Right renal pelvis (tissue), 4 donors: ENCODE data around the gene CYP24A1. TPM values are rescaled to one million over a fixed set of nuclear protein-coding genes. Genes with fewer than 3 reads are reported as not detected.

Experiments
- DNase-seq, 4 donors: peaks; one replicate each; pipeline ENCODE4 v3.0.0-alpha.2; 2013; ENCODE audit warnings: low read depth in 4 of 4, low spot score in 3 of 4, missing footprints in 1 of 4
- polyA plus RNA-seq, 4 donors: library from polyadenylated mRNA; unstranded; fragments of 120-200 nt; gene quantifications; one replicate each; pipeline ENCODE4 v1.2.1, GENCODE V29; 2013; ENCODE audit not compliant: insufficient read length in 4 of 4

The CYP24A1 gene
- polyA plus RNA-seq, 4 donors: 1.2 to 4.2 (median 2.8) TPM

DNA sequence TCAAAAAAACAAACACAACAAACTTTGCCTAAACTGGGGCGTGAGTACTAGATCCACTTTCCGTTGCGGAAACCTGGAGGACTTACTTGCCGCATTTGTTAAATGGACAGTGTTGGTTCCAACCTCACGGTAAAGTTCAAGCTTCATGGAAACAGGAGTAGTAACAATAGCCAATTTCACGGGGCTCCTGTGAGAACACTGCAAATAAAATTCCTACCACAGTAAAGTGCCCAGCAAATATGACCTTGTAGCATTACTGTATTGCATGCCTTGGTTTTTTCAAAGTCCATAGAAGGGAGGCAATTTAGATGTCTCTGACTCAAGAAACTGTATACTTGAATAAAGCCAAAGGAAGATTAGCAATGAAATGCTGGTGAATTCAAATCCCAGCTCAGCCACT is 3.6 kb upstream of the CYP24A1 start:
- no peak for DNase-seq

DNA sequence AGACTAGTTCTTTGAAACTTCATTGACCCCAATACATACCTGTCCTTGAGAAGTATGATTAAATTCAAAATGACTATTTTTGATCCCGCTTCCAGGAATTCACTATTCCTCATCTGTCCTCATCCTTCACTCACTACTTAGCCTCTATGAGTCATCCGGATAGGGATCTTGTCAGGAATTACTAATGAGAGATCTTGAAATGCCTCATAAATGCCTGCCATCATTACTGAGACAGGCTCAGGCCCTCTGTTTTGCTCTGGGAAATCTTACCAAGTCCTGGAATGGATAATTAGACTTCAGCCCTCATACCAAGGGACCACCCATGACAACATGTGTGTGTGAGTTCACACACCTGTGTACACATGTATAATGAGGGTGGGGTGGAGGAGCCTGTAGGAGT is 2.8 kb upstream of the CYP24A1 start:
- DNase-seq: no peak

DNA sequence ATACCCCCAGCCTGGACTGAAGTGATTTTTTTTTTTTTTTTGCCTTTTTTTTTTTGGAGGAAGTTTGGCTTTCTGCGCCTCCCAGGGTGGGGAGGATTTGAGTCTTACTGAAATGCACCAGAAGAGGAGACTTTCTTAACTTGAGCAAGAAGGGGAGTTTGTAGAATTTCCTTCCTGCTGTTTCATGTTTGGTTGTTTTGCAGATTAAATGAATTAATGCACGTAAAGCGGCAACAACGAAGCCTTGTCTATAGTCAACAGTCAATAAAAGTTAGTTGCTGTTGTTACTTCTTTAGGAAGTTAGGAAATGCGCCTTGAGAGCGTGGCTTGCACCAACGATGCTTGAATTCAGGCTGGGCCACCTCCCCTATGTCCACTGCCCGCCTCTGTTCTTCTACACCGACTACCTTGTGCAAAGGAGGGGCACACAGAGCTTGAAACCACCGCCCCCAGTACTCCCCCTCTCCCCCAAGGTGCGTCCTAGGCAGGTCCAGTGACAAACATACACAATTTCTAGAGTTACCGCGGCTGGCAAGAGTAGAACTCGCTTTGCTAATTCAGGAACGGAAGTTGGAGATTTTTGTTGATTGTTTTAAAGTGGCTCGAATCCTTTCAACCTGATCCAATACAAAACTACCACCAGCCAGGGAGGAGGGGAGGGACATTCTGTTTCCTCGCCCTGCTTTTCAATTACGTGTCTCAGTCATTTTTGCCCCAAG is 830 bp upstream of the CYP24A1 start:
- DNase-seq: no peak

- DNase-seq: no peak
Observed at GRCh38 chr20:54172856-54173652, 732 bp downstream of the CYP24A1 start.

DNA sequence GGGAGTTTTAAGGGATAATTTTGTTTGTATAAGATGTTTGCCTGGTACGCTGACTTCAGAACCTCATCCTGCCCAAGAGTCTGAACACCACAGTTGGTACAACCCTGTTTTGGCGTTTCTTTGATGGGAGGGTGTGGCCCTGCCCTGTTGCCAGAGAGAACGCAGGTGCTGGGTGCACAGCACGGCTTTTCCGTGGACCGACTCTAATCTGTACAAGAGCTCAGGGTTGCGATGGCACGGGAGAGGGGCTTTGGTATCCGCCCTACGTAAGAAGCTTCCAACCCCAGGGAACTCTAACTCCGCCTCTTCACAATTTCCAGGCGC is 1.3 kb downstream of the CYP24A1 start:
- DNase-seq: no peak

GRCh38 chr20:54170963-54171362 is 2.8 kb downstream of the CYP24A1 start:
- DNase-seq: no peak

DNA sequence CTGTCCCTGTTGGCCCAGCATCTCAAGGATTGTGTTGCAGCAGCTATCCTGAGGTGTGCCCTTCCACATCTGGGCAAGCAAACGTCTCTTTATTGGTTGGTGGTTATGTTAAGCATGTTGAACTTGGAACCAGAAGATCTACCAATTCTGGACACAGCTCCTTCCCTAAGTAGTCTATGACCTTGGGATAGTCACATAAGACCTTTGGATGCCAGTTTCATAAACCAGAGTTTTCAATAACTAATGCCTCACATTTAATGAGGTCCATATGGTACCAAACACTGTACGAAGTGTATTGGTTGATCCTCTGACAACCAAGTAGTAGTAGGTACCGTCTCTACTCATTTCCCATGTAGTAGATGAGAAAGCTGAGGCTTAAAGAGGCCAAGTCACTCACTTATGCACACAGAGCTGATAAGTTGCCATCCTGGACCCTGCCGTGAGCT is 3.7 kb downstream of the CYP24A1 start:
- no peak for DNase-seq

DNA sequence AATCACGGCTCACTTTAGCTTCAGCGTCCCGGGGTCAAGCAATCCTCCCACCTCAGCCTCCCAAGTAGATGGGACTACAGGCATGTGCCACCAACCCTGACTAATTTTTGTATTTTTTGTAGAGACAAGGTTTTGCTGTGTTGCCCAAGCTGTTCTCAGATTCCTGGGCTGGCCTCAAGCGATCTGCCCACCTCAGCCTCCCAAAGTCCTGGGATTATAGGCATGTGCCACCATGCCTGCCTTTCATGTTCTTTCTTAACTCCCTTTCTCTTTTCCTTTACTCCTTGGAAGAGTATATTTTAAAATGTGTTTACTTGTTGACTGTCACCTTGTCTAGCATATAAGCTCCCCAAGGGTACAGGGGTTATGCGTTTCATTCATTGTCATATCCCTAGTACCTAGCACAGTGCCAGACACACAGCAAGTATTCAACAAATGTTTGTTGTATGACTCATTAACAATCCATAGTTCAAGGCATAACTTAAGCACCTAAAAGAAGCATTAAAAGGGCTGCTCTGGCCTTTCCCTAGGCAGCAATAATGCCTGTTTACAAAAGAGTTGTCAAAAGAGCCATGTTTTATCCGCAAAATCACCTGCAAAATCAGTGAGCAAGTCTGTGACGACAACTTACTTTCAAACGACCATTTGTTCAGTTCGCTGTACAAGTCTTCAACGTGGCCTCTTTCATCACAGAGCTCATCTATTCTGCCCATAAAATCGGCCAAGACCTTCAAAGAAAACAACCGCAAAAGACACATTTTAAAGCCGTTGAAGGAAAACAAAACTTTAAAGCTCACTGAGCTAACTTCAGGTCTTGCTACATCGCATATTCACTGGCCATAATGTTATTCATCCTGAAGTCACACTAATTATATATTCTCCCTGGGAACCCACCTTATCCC is 4.6 kb downstream of the CYP24A1 start:
- no peak for DNase-seq

- no peak for DNase-seq
Observed at GRCh38 chr20:54167909-54168872, 5.6 kb downstream of the CYP24A1 start.

- no peak for DNase-seq
Observed at GRCh38 chr20:54166987-54167662, 6.7 kb downstream of the CYP24A1 start.

- DNase-seq: no peak
Observed at GRCh38 chr20:54165803-54166202, 8.0 kb downstream of the CYP24A1 start.

DNA sequence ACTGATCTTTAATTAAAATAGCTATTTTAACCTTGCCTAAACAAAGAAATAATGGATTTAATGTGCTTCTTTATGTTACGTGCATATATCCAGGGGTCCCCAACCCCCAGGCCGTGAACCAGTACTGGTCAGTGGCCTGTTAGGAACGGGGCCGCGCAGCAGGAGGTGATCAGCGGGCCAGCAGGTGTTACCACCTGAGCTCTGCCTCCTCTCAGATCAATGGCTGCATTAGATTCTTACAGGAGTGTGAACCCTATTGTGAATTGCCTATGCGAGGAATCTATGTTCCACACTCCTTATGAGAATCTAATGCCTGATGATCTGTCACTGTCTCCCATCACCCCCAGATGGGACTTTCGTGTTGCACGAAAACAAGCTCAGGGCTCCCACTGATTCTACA is 8.8 kb downstream of the CYP24A1 start:
- no peak for DNase-seq

DNA sequence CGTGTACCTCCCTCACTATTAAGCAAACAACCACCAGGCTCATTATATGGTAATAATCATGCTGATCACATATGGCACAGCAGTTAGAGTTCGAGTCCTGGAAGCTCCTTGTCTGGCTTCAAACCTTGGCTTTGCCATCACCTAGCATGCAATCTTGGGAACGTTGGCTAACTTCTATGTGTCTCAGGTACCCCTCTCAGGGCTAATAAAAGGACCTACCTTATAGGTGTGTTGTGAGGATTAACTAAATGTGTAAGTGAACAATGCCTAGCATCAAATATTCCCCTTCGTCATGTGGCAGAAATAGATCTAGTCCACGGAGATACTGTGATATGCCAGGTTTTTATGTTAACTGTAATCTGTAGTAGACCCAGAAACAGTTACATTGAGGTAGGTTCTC is 10.4 kb downstream of the CYP24A1 start:
- no peak for DNase-seq

DNA sequence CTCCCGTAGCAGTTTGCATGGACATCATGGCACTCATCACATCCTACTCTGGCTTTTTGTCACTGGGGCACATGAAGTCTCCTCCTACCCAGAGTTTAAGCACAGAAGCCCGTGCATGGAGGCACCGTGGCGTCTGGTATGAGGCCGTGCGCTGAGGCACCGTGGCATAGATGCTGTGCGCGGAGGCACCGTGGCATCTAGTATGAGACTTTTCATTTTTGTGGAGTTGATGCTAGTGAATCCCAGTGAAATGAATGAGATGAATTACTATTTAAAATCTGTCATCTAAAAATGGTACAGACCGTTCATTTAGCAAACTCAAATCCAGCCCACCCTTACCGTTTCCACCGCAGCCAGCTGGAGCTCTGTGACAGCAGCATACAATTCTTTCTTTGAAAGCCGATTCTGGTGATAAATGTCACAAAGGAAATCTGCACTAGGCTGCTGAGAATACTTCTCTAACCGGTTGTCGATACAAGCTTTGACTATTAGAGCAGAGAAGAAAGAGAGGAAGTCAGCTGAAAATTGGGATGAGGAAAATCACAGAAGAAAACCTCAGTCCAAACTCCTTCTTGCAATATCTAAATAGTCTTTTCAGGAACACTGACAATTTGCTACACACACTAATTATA is 11.3 kb downstream of the CYP24A1 start:
- no peak for DNase-seq

DNA sequence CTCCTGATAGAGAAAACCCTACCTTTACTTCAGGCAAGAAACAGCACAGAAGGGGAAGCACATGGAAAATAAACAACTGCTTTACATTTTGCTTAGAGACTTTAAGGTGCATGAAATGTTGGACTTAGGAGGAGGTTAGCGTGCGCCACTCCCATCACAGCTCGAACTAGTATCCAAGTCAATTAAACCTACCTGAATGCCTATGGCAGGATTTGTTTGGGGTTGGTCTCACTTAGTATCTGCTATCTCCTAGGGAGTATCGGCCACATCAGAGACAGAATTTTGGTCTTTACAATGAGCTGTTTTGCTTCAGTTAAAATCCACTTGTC is 12.0 kb downstream of the CYP24A1 start:
- no peak for DNase-seq

GRCh38 chr20:54161008-54161820 is 12.6 kb downstream of the CYP24A1 start:
- DNase-seq: no peak

DNA sequence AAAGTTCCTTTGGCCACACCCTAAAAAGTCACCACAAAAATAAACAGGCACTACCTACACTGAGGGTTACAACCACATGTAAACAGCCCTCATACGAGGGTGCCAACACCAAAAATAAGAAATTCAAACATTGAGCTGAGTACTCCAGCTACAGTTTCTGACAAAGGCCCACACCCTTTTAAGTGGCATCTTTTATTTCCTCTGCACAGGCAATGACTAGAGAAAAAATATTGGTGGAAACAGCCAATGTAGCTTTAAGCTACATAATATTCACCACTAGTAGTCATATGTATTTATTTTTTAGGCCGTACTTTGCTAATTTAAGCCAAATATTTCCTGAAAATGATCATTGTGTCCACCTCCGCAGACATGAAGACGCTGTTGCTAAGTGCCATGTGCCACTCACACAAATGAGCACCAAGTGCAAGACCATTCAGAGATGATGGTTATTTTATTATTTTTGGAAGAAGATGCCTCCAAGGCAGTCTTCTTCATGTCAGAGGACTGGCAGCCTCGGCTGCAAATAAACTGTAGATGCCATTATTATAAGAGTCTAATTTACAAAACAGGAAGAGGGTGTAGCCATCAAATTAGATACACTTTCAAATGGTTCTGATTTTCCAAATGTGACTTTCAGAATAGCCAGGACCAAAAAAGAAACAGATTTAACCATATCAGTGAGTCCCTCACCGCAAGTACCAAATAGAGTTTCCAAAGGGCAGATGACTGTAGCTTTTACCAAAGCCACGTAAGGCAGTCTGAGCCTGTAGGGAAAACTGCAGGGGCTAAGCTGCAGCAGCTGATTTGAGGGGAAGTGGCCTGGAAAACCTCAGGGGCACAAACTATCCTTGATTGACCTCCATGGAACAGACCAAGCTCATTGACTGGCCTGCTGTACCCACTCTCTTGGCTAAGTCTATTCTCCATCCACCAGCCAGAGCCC is 13.4 kb downstream of the CYP24A1 start:
- DNase-seq: no peak
